ENCODE results near the gene CRYBA1. TPM values are rescaled to one million over a fixed set of nuclear protein-coding genes. Genes with fewer than 3 reads are reported as not detected.

CRYBA1 gene
- total and polyA plus RNA-seq, 2 of the 8 experiments (the other 6 are each of a cell fraction or from before 2014, with no cell fraction given), result not detected

DNA sequence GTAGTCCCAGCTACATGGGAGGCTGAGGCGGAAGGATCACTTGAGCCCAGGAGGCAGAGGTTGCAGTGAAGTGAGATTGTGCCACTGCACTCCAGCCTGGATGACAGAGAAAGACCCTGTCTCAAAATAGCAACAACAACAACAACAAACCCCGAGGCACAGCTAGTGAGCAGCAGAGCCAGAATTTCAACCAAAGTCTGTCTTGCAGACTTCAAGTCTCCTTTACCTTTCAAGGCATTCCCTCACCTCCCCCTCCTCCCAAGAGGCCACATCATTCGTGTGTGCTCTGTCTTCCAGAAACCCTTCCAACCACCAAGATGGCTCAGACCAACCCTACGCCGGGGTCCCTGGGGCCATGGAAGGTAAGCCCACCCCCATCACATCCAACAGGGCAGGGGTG is 2.2 kb downstream of the CRYBA1 start:
- H3K9ac ChIP-seq (replicated peaks in 1 of 4; ENCODE audit: extremely low read depth in 1 of 4, low read depth in 3 of 4, low read length in 3 of 4), result no peak overlapping the region
- 94% methylated on average over 5 of the region's 5 CpGs; no CpG with 5 or more reads in 1 of the 2 experiments for WGBS, 2 experiments (ENCODE audit: extremely low coverage in 1 of 2, insufficient coverage in 1 of 2, insufficient read length in 1 of 2, insufficient replicate concordance in 2 of 2, low coverage in 1 of 2, low lambda C conversion rate in 2 of 2, missing lambda C conversion rate in 1 of 2)
- ChIA-PET CTCF (ENCODE audit: partially characterized antibody) (interaction anchor here (0.8 to 1.1 kb wide), 3 partner anchors 21 to 100 kb away, joined by 3 to 4 read pairs (median 4); no protein-coding TSS in a partner anchor), POLR2A (ENCODE audit: partially characterized antibody) (interaction anchor here (0.6 to 3.5 kb wide), 3 partner anchors 21 to 45 kb away, joined by 3 to 11 read pairs (median 5); partner anchors contain the start of gene NUFIP2)
- no peak overlapping the region for H2AK5ac ChIP-seq (ENCODE audit: low read depth, low read length)
- H3K79me2 ChIP-seq (ENCODE audit: control insufficient read depth in 1 of 2, insufficient read depth in 2 of 2, low read length in 2 of 2), result no peaks in the 10 kb centered on the region
- H3K4me1 ChIP-seq (replicated peaks in 1 of 4; ENCODE audit: control insufficient read depth in 3 of 4, insufficient read depth in 4 of 4, low read length in 3 of 4), result peaks cover 0 to 3% (median 1%) of the 10 kb centered on the region in 4 experiments; a peak in 2 of 7 replicates
- H3K27me3 ChIP-seq (replicated peaks in 1 of 4; ENCODE audit: control insufficient read depth in 3 of 4, extremely low read depth in 1 of 4, insufficient read depth in 3 of 4, low read length in 3 of 4), result no peaks in the 10 kb centered on the region
- H2BK5ac ChIP-seq (ENCODE audit: low read depth, low read length), result no peak overlapping the region
- H3K56ac ChIP-seq (replicated peaks; ENCODE audit: insufficient read length, low read depth, low read length), result no peak overlapping the region
- H2BK120ac ChIP-seq (replicated peaks; ENCODE audit: low read depth, low read length), result no peak overlapping the region
- no peak overlapping the region for H2BK12ac ChIP-seq (ENCODE audit: low read depth, low read length)
- H4K5ac ChIP-seq (ENCODE audit: insufficient read length, low read depth, low read length), result no peak overlapping the region
- no peak overlapping the region for H3K4me3 ChIP-seq (ENCODE audit: extremely low read depth in 1 of 4, insufficient read depth in 2 of 4, low read depth in 3 of 4, low read length in 4 of 4)
- H4K8ac ChIP-seq (ENCODE audit: extremely low read depth, insufficient read depth, low read length), result no peak overlapping the region; the same call in 1 of the 2 replicates
- no peaks in the 10 kb centered on the region for H3K36me3 ChIP-seq (ENCODE audit: control insufficient read depth in 2 of 4, insufficient read depth in 4 of 4, low read length in 3 of 4)
- no peak overlapping the region for H2BK20ac ChIP-seq (ENCODE audit: low read length)
- H3K4ac ChIP-seq (replicated peaks; ENCODE audit: insufficient read length, low read depth, low read length), result no peak overlapping the region
- H3K4me2 ChIP-seq (ENCODE audit: insufficient read depth in 1 of 2, low read depth in 2 of 2, low read length in 2 of 2), result no peak overlapping the region
- H3K79me1 ChIP-seq (ENCODE audit: low read depth, low read length), result no peaks in the 10 kb centered on the region; the same call in 1 of the 2 replicates
- FAIRE-seq, result no peak
- no peak overlapping the region for H4K91ac ChIP-seq (replicated peaks; ENCODE audit: insufficient read length, low read length)
- H3K23me2 ChIP-seq (ENCODE audit: low read depth, low read length), result no peaks in the 10 kb centered on the region
- no peak overlapping the region for H2BK15ac ChIP-seq (ENCODE audit: low read length)
- no peak overlapping the region for H3K14ac ChIP-seq (ENCODE audit: insufficient read length)
- no peaks in the 10 kb centered on the region for H3K9me3 ChIP-seq (ENCODE audit: insufficient read depth in 2 of 2, low read depth in 1 of 2, low read length in 1 of 2)
- H4K20me1 ChIP-seq (replicated peaks in 1 of 2; ENCODE audit: control insufficient read depth in 1 of 2, insufficient read depth in 2 of 2, low read length in 2 of 2), result no peaks in the 10 kb centered on the region
- H3K23ac ChIP-seq (ENCODE audit: insufficient read length), result no peak overlapping the region
- DNase-seq (ENCODE audit: low read depth in 1 of 2, low spot score in 2 of 2), result no peak
- no peak overlapping the region for H2AFZ ChIP-seq (ENCODE audit: low read length)
- TF ChIP-seq, protein P1, sequence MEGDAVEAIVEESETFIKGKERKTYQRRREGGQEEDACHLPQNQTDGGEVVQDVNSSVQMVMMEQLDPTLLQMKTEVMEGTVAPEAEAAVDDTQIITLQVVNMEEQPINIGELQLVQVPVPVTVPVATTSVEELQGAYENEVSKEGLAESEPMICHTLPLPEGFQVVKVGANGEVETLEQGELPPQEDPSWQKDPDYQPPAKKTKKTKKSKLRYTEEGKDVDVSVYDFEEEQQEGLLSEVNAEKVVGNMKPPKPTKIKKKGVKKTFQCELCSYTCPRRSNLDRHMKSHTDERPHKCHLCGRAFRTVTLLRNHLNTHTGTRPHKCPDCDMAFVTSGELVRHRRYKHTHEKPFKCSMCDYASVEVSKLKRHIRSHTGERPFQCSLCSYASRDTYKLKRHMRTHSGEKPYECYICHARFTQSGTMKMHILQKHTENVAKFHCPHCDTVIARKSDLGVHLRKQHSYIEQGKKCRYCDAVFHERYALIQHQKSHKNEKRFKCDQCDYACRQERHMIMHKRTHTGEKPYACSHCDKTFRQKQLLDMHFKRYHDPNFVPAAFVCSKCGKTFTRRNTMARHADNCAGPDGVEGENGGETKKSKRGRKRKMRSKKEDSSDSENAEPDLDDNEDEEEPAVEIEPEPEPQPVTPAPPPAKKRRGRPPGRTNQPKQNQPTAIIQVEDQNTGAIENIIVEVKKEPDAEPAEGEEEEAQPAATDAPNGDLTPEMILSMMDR (IDR thresholded peaks at IDR 0.05; ENCODE audit: control extremely low read depth in 1 of 3, insufficient read depth in 1 of 3, low read depth in 1 of 3, low read length in 3 of 3), result no peak
- no peak overlapping the region for H3K18ac ChIP-seq (ENCODE audit: extremely low read depth, low read length)
- H3K27ac ChIP-seq (ENCODE audit: low read depth, low read length), result no peak overlapping the region
